NCI-H446 (cell line): ENCODE measurements around the gene CCDC117.

Experiments
- DNase-seq, 2 experiments: peaks; one replicate each; lab custom pipeline; 2025; lab: John Stamatoyannopoulos, UW

CCDC117 gene

GRCh38 chr22:28829358-28830181, 57.1 kb downstream of the CCDC117 start:
- peak; percentile 33 to 80 for DNase-seq

- no peak for DNase-seq
Observed at GRCh38 chr22:28830441-28830840, 57.9 kb downstream of the CCDC117 start.

- no peak for DNase-seq
Observed at GRCh38 chr22:28831140-28832072, 58.9 kb downstream of the CCDC117 start.

GRCh38 chr22:28832731-28833130, 60.2 kb downstream of the CCDC117 start:
- DNase-seq = no peak

GRCh38 chr22:28833276-28833923, 60.9 kb downstream of the CCDC117 start:
- no peak for DNase-seq

GRCh38 chr22:28835630-28836189, 63.2 kb downstream of the CCDC117 start:
- no peak for DNase-seq

- DNase-seq = no peak
Observed at GRCh38 chr22:28837640-28838039, 65.1 kb downstream of the CCDC117 start.
